ENCODE results near the gene SORCS1. TPM values are rescaled to one million over a fixed set of nuclear protein-coding genes. Genes with fewer than 3 reads are reported as not detected.

The SORCS1 gene
- total RNA-seq, 2 experiments from 2014 or later = not detected

- Mint-ChIP-seq H3K27me3 (ENCODE audit: low read depth) (no peaks in the 10 kb centered on the region), H3K9me3 (ENCODE audit: insufficient read depth) (no peaks in the 10 kb centered on the region), H3K4me1 (ENCODE audit: low read depth) (no peaks in the 10 kb centered on the region), H3K27ac (no peak overlapping the region), H3K4me3 (no peak overlapping the region), H3K36me3 (ENCODE audit: low read depth) (no peaks in the 10 kb centered on the region)
- DNase-seq = no peak
- ChIA-PET POLR2A (no interaction called here), CTCF (no interaction called here)
- ATAC-seq = no peak
Measured at GRCh38 chr10:106874604-106874889, 290.0 kb downstream of the SORCS1 start.

GRCh38 chr10:106873770-106874603 lies 290.5 kb downstream of the SORCS1 start:
- Mint-ChIP-seq H3K27ac (no peak overlapping the region), H3K9me3 (ENCODE audit: insufficient read depth) (no peaks in the 10 kb centered on the region), H3K27me3 (ENCODE audit: low read depth) (no peaks in the 10 kb centered on the region), H3K4me3 (no peak overlapping the region), H3K4me1 (ENCODE audit: low read depth) (no peaks in the 10 kb centered on the region), H3K36me3 (ENCODE audit: low read depth) (no peaks in the 10 kb centered on the region)
- ChIA-PET POLR2A (no interaction called here), CTCF (no interaction called here)
- no peak for ATAC-seq
- no peak for DNase-seq

GRCh38 chr10:106872176-106872575 lies 292.3 kb downstream of the SORCS1 start:
- CTCF ChIA-PET = no interaction called here
- H3K4me3 Mint-ChIP-seq = no peak overlapping the region
- no peak overlapping the region for H3K27ac Mint-ChIP-seq
- DNase-seq (no peak), ATAC-seq (no peak)
- H3K27me3 Mint-ChIP-seq (ENCODE audit: low read depth) = no peaks in the 10 kb centered on the region
- POLR2A ChIA-PET = no interaction called here
- no peaks in the 10 kb centered on the region for H3K9me3 Mint-ChIP-seq (ENCODE audit: insufficient read depth)
- H3K36me3 Mint-ChIP-seq (ENCODE audit: low read depth) = no peaks in the 10 kb centered on the region
- H3K4me1 Mint-ChIP-seq (ENCODE audit: low read depth) = no peaks in the 10 kb centered on the region

GRCh38 chr10:106866244-106866845 lies 298.2 kb downstream of the SORCS1 start:
- Mint-ChIP-seq H3K9me3 (ENCODE audit: insufficient read depth) (peaks cover 4% of the 10 kb centered on the region), H3K4me3 (no peak overlapping the region), H3K4me1 (ENCODE audit: low read depth) (no peaks in the 10 kb centered on the region), H3K27me3 (ENCODE audit: low read depth) (no peaks in the 10 kb centered on the region), H3K27ac (no peak overlapping the region), H3K36me3 (ENCODE audit: low read depth) (no peaks in the 10 kb centered on the region)
- POLR2A ChIA-PET = no interaction called here
- DNase-seq = no peak
- CTCF ChIA-PET = no interaction called here
- ATAC-seq = no peak

GRCh38 chr10:106864031-106864430 lies 300.5 kb downstream of the SORCS1 start:
- DNase-seq = no peak
- H3K4me1 Mint-ChIP-seq (ENCODE audit: low read depth) = no peaks in the 10 kb centered on the region
- ChIA-PET CTCF (no interaction called here), POLR2A (no interaction called here)
- H3K36me3 Mint-ChIP-seq (ENCODE audit: low read depth) = no peaks in the 10 kb centered on the region
- peaks cover 4% of the 10 kb centered on the region for H3K9me3 Mint-ChIP-seq (ENCODE audit: insufficient read depth)
- no peaks in the 10 kb centered on the region for H3K27me3 Mint-ChIP-seq (ENCODE audit: low read depth)
- no peak for ATAC-seq
- H3K27ac Mint-ChIP-seq = no peak overlapping the region
- no peak overlapping the region for H3K4me3 Mint-ChIP-seq

GRCh38 chr10:106863549-106863948 lies 301.0 kb downstream of the SORCS1 start:
- no peak overlapping the region for H3K4me3 Mint-ChIP-seq
- H3K4me1 Mint-ChIP-seq (ENCODE audit: low read depth) = no peaks in the 10 kb centered on the region
- H3K27me3 Mint-ChIP-seq (ENCODE audit: low read depth) = no peaks in the 10 kb centered on the region
- POLR2A ChIA-PET = no interaction called here
- no peak for ATAC-seq
- CTCF ChIA-PET = no interaction called here
- no peak for DNase-seq
- H3K36me3 Mint-ChIP-seq (ENCODE audit: low read depth) = no peaks in the 10 kb centered on the region
- peaks cover 4% of the 10 kb centered on the region for H3K9me3 Mint-ChIP-seq (ENCODE audit: insufficient read depth)
- no peak overlapping the region for H3K27ac Mint-ChIP-seq

- DNase-seq = no peak
- Mint-ChIP-seq H3K36me3 (ENCODE audit: low read depth) (no peaks in the 10 kb centered on the region), H3K27ac (no peak overlapping the region), H3K27me3 (ENCODE audit: low read depth) (no peaks in the 10 kb centered on the region), H3K9me3 (ENCODE audit: insufficient read depth) (peaks cover 4% of the 10 kb centered on the region), H3K4me1 (ENCODE audit: low read depth) (no peaks in the 10 kb centered on the region), H3K4me3 (no peak overlapping the region)
- ATAC-seq = no peak
- ChIA-PET POLR2A (no interaction called here), CTCF (no interaction called here)
Measured at GRCh38 chr10:106859892-106860652, 304.4 kb downstream of the SORCS1 start.

- POLR2A ChIA-PET = no interaction called here
- no peaks in the 10 kb centered on the region for H3K9me3 Mint-ChIP-seq (ENCODE audit: insufficient read depth)
- no peak overlapping the region for H3K4me3 Mint-ChIP-seq
- no peaks in the 10 kb centered on the region for H3K36me3 Mint-ChIP-seq (ENCODE audit: low read depth)
- H3K27me3 Mint-ChIP-seq (ENCODE audit: low read depth) = no peaks in the 10 kb centered on the region
- H3K4me1 Mint-ChIP-seq (ENCODE audit: low read depth) = no peaks in the 10 kb centered on the region
- ATAC-seq (no peak), DNase-seq (no peak)
- CTCF ChIA-PET = no interaction called here
- H3K27ac Mint-ChIP-seq = no peak overlapping the region
Measured at GRCh38 chr10:106857728-106858127, 306.8 kb downstream of the SORCS1 start.

- ChIA-PET CTCF (no interaction called here), POLR2A (no interaction called here)
- no peak overlapping the region for H3K4me3 Mint-ChIP-seq
- no peak for ATAC-seq
- DNase-seq = no peak
- no peaks in the 10 kb centered on the region for H3K27me3 Mint-ChIP-seq (ENCODE audit: low read depth)
- H3K9me3 Mint-ChIP-seq (ENCODE audit: insufficient read depth) = no peaks in the 10 kb centered on the region
- H3K27ac Mint-ChIP-seq = no peak overlapping the region
- no peaks in the 10 kb centered on the region for H3K4me1 Mint-ChIP-seq (ENCODE audit: low read depth)
- H3K36me3 Mint-ChIP-seq (ENCODE audit: low read depth) = no peaks in the 10 kb centered on the region
Measured at GRCh38 chr10:106857213-106857612, 307.3 kb downstream of the SORCS1 start.

GRCh38 chr10:106836933-106837663 lies 327.4 kb downstream of the SORCS1 start:
- H3K4me1 Mint-ChIP-seq (ENCODE audit: low read depth) = peaks cover 13% of the 10 kb centered on the region
- peak; percentile 61 for ATAC-seq
- no peaks in the 10 kb centered on the region for H3K27me3 Mint-ChIP-seq (ENCODE audit: low read depth)
- no peaks in the 10 kb centered on the region for H3K36me3 Mint-ChIP-seq (ENCODE audit: low read depth)
- ChIA-PET POLR2A (no interaction called here), CTCF (no interaction called here)
- peak overlapping the region; percentile 49 for H3K4me3 Mint-ChIP-seq
- peaks cover 5% of the 10 kb centered on the region for H3K9me3 Mint-ChIP-seq (ENCODE audit: insufficient read depth)
- peak overlapping the region; percentile 73 for H3K27ac Mint-ChIP-seq
- no peak for DNase-seq

- ChIA-PET CTCF (no interaction called here), POLR2A (no interaction called here)
- no peak for ATAC-seq
Measured at GRCh38 chr10:106832846-106833245, 331.7 kb downstream of the SORCS1 start.

GRCh38 chr10:106830471-106830870 lies 334.0 kb downstream of the SORCS1 start:
- H3K9me3 Mint-ChIP-seq (ENCODE audit: insufficient read depth) = peaks cover 10% of the 10 kb centered on the region
- no peak overlapping the region for H3K27ac Mint-ChIP-seq
- no peak for DNase-seq
- H3K36me3 Mint-ChIP-seq (ENCODE audit: low read depth) = no peaks in the 10 kb centered on the region
- no peaks in the 10 kb centered on the region for H3K4me1 Mint-ChIP-seq (ENCODE audit: low read depth)
- no peak for ATAC-seq
- CTCF ChIA-PET = no interaction called here
- no peaks in the 10 kb centered on the region for H3K27me3 Mint-ChIP-seq (ENCODE audit: low read depth)
- no peak overlapping the region for H3K4me3 Mint-ChIP-seq
- POLR2A ChIA-PET = no interaction called here

More at GRCh38 chr10:106832846-106833245, 331.7 kb downstream of the SORCS1 start:
- H3K4me1 Mint-ChIP-seq (ENCODE audit: low read depth) = peaks cover 13% of the 10 kb centered on the region
- no peaks in the 10 kb centered on the region for H3K36me3 Mint-ChIP-seq (ENCODE audit: low read depth)
- peaks cover 10% of the 10 kb centered on the region for H3K9me3 Mint-ChIP-seq (ENCODE audit: insufficient read depth)
- no peak overlapping the region for H3K27ac Mint-ChIP-seq
- DNase-seq = no peak
- no peak overlapping the region for H3K4me3 Mint-ChIP-seq
- no peaks in the 10 kb centered on the region for H3K27me3 Mint-ChIP-seq (ENCODE audit: low read depth)

Measured in activated CD8-positive, alpha-beta T cell treated with anti-CD3 and anti-CD28 coated beads, Interleukin-2, amount 10 ng/mL, durations not matched to agents 7 days and 5 days (primary cell).